ACC112 (cell line): ENCODE measurements around the gene TSPOAP1.

Experiments used
- H2AFZ ChIP-seq: fragments of 200-600 bp; sonication (generic); one replicate; pipeline ENCODE4 v1.6.0; 2017; ENCODE audit warnings: antibody characterized with exemption, low read length; ENCODE audit not compliant: unreplicated experiment
- H3K27ac ChIP-seq: fragments of 200-600 bp; sonication (generic); 2 replicates; pipeline ENCODE4 v1.5.1; 2014; ENCODE audit warnings: low read depth, mild to moderate bottlenecking, antibody characterized with exemption, low read length, moderate library complexity
- H3K27me3 ChIP-seq: fragments of 200-600 bp; sonication (generic); 2 replicates; pipeline ENCODE4 v1.6.1; 2014; ENCODE audit warnings: mild to moderate bottlenecking, antibody characterized with exemption, low read length, moderate library complexity, mixed read lengths; ENCODE audit not compliant: insufficient read depth
- H3K36me3 ChIP-seq: fragments of 200-600 bp; sonication (generic); 2 replicates; pipeline ENCODE4 v1.6.1; 2016; ENCODE audit warnings: mild to moderate bottlenecking, antibody characterized with exemption, low read length, moderate library complexity, mixed read lengths; ENCODE audit not compliant: insufficient read depth
- H3K4me1 ChIP-seq: fragments of 200-600 bp; sonication (generic); one replicate; pipeline ENCODE4 v1.6.1; 2016; ENCODE audit warnings: low read length, mixed read lengths; ENCODE audit not compliant: insufficient read depth, unreplicated experiment, control insufficient read depth
- H3K4me3 ChIP-seq: fragments of 200-600 bp; sonication (generic); 2 replicates; pipeline ENCODE4 v1.5.1; 2014; ENCODE audit warnings: mild to moderate bottlenecking, low read depth, low read length
- H3K79me2 ChIP-seq: fragments of 200-600 bp; sonication (generic); one replicate; pipeline ENCODE4 v1.6.0; 2016; ENCODE audit warnings: low read length; ENCODE audit not compliant: control insufficient read depth, unreplicated experiment, insufficient read depth

The TSPOAP1 gene

GRCh38 chr17:58268774-58269556 lies 59.6 kb downstream of the TSPOAP1 start:
- no peaks in the 10 kb centered on the region for H3K4me1 ChIP-seq
- no peaks in the 10 kb centered on the region for H3K79me2 ChIP-seq
- H3K27me3 ChIP-seq, result peaks cover 83% of the 10 kb centered on the region
- no peak overlapping the region for H2AFZ ChIP-seq
- no peak overlapping the region for H3K4me3 ChIP-seq
- no peaks in the 10 kb centered on the region for H3K36me3 ChIP-seq
- no peak overlapping the region for H3K27ac ChIP-seq

GRCh38 chr17:58268326-58268725 lies 60.3 kb downstream of the TSPOAP1 start:
- Histone ChIP-seq H3K36me3 (no peaks in the 10 kb centered on the region), H3K27me3 (peaks cover 83% of the 10 kb centered on the region), H3K27ac (no peak overlapping the region), H3K4me3 (no peak overlapping the region), H3K4me1 (no peaks in the 10 kb centered on the region), H2AFZ (no peak overlapping the region), H3K79me2 (no peaks in the 10 kb centered on the region)

- Histone ChIP-seq H3K27ac (no peak overlapping the region), H3K27me3 (peaks cover 84% of the 10 kb centered on the region), H2AFZ (no peak overlapping the region), H3K36me3 (no peaks in the 10 kb centered on the region), H3K4me1 (no peaks in the 10 kb centered on the region), H3K4me3 (no peak overlapping the region), H3K79me2 (no peaks in the 10 kb centered on the region)
These were observed 61.0 kb downstream of the TSPOAP1 start for GRCh38 chr17:58267347-58268324.

GRCh38 chr17:58265902-58266875 lies 62.4 kb downstream of the TSPOAP1 start:
- Histone ChIP-seq H3K4me1 (no peaks in the 10 kb centered on the region), H3K79me2 (no peaks in the 10 kb centered on the region), H3K36me3 (no peaks in the 10 kb centered on the region), H3K27ac (no peak overlapping the region), H3K4me3 (no peak overlapping the region), H3K27me3 (peaks cover 91% of the 10 kb centered on the region), H2AFZ (no peak overlapping the region)

- H3K27me3 ChIP-seq, result peaks cover 95% of the 10 kb centered on the region
- no peak overlapping the region for H3K4me3 ChIP-seq
- no peak overlapping the region for H2AFZ ChIP-seq
- H3K4me1 ChIP-seq, result no peaks in the 10 kb centered on the region
- no peaks in the 10 kb centered on the region for H3K36me3 ChIP-seq
- H3K27ac ChIP-seq, result no peak overlapping the region
- H3K79me2 ChIP-seq, result no peaks in the 10 kb centered on the region
These were observed 63.3 kb downstream of the TSPOAP1 start for GRCh38 chr17:58265271-58265670.

GRCh38 chr17:58264407-58265103 lies 64.0 kb downstream of the TSPOAP1 start:
- no peak overlapping the region for H3K4me3 ChIP-seq
- peaks cover 96% of the 10 kb centered on the region for H3K27me3 ChIP-seq
- no peaks in the 10 kb centered on the region for H3K4me1 ChIP-seq
- no peak overlapping the region for H2AFZ ChIP-seq
- H3K27ac ChIP-seq, result no peak overlapping the region
- H3K36me3 ChIP-seq, result no peaks in the 10 kb centered on the region
- no peaks in the 10 kb centered on the region for H3K79me2 ChIP-seq

- Histone ChIP-seq H3K27me3 (peaks cover 97% of the 10 kb centered on the region), H3K79me2 (no peaks in the 10 kb centered on the region), H3K4me1 (no peaks in the 10 kb centered on the region), H3K27ac (no peak overlapping the region), H2AFZ (no peak overlapping the region), H3K4me3 (no peak overlapping the region), H3K36me3 (no peaks in the 10 kb centered on the region)
These were observed 64.8 kb downstream of the TSPOAP1 start for GRCh38 chr17:58263773-58264172.

GRCh38 chr17:58262149-58262548 lies 66.4 kb downstream of the TSPOAP1 start:
- H3K4me3 ChIP-seq, result no peak overlapping the region
- no peak overlapping the region for H2AFZ ChIP-seq
- no peaks in the 10 kb centered on the region for H3K4me1 ChIP-seq
- H3K79me2 ChIP-seq, result no peaks in the 10 kb centered on the region
- H3K27ac ChIP-seq, result no peak overlapping the region
- H3K36me3 ChIP-seq, result no peaks in the 10 kb centered on the region
- peaks cover 97% of the 10 kb centered on the region for H3K27me3 ChIP-seq

GRCh38 chr17:58254803-58255202 lies 73.8 kb downstream of the TSPOAP1 start:
- Histone ChIP-seq H3K27ac (no peak overlapping the region), H2AFZ (no peak overlapping the region), H3K27me3 (peaks cover 56% of the 10 kb centered on the region), H3K79me2 (no peaks in the 10 kb centered on the region), H3K36me3 (no peaks in the 10 kb centered on the region), H3K4me1 (no peaks in the 10 kb centered on the region), H3K4me3 (no peak overlapping the region)
